ENCODE data around the gene ARID3B.

The ARID3B gene

GRCh38 chr15:74642348-74642733 is 101.3 kb downstream of the ARID3B start:
- no peak for DNase-seq (ENCODE audit: low read depth in 2 of 2)

- DNase-seq (ENCODE audit: low read depth in 2 of 2) = no peak
Measured at GRCh38 chr15:74642734-74643664, 102.0 kb downstream of the ARID3B start.

- no peak for DNase-seq (ENCODE audit: low read depth in 2 of 2)
Measured at GRCh38 chr15:74643665-74644204, 102.7 kb downstream of the ARID3B start.

- DNase-seq (ENCODE audit: low read depth in 2 of 2) = no peak
Measured at GRCh38 chr15:74646480-74646879, 105.5 kb downstream of the ARID3B start.
